Iris pigment epithelial cell (primary cell): ENCODE measurements around the gene ANKS3.

ENCODE experiments used
- DNase-seq: peaks from one replicate; pipeline ENCODE4 v3.0.0-alpha.2; 2011; ENCODE audit warnings: low read depth

Gene ANKS3

GRCh38 chr16:4646773-4647643, 87.1 kb downstream of the ANKS3 start:
- DNase-seq: no peak
